CD4-positive, CD25-positive, alpha-beta regulatory T cell (primary cell): Measurements from ENCODE around the gene FCN1. TPM values are rescaled to one million over a fixed set of nuclear protein-coding genes. Genes with fewer than 3 reads are reported as not detected.
A peak's percentile ranks its signal among the peaks of the same experiment; 100 is the strongest.

Experiments
- ATAC-seq, 2 donors: fragments of 150-1000 bp; cut with Tn5 transposase; one replicate each; pipeline ENCODE4 v1.10.0; 2021; ENCODE audit warnings: low read depth in 2 of 2, moderate number of reproducible peaks in 2 of 2, moderate library complexity in 1 of 2
- DNase-seq, 3 donors: peaks; one replicate each; pipeline versions ENCODE4 v3.0.0 to v3.0.0-alpha.2; 2012 to 2022; ENCODE audit warnings: mixed read lengths in 1 of 3
- H3K27ac ChIP-seq: one replicate; pipeline ENCODE4 v1.7.0; 2013; ENCODE audit warnings: mild to moderate bottlenecking, low read length; ENCODE audit not compliant: insufficient read depth, poor library complexity, severe bottlenecking
- H3K27me3 ChIP-seq: one replicate; pipeline ENCODE4 v1.7.0; 2013; ENCODE audit warnings: low read length; ENCODE audit not compliant: control insufficient read depth, insufficient read depth
- H3K36me3 ChIP-seq: one replicate; pipeline ENCODE4 v1.7.0; 2013; ENCODE audit warnings: mild to moderate bottlenecking, low read length, moderate library complexity; ENCODE audit not compliant: control insufficient read depth, insufficient read depth
- H3K4me1 ChIP-seq: 2 replicates; pipeline ENCODE4 v1.7.0; 2013; ENCODE audit warnings: mild to moderate bottlenecking, low read length; ENCODE audit not compliant: insufficient read depth, control insufficient read depth, poor library complexity, severe bottlenecking
- H3K4me3 ChIP-seq: one replicate; pipeline ENCODE4 v1.7.0; 2013; ENCODE audit warnings: low read depth, mild to moderate bottlenecking, low read length, moderate library complexity
- H3K9me3 ChIP-seq, 2 experiments: 1 replicate in 1 of 2; 2 replicates in 1 of 2; pipeline ENCODE4 v1.7.0; 2013; ENCODE audit warnings: low read length in 2 of 2, mild to moderate bottlenecking in 1 of 2, moderate library complexity in 1 of 2; ENCODE audit not compliant: control insufficient read depth in 2 of 2
- H3K27ac Mint-ChIP-seq, 3 donors: one replicate each; pipeline ENCODE4 v1.8.0; 2020 to 2022; ENCODE audit warnings: mild to moderate bottlenecking in 3 of 3, mixed read lengths in 3 of 3, moderate library complexity in 2 of 3
- H3K27me3 Mint-ChIP-seq: one replicate; pipeline ENCODE4 v1.8.0; 2022; ENCODE audit warnings: mild to moderate bottlenecking, mixed read lengths
- H3K36me3 Mint-ChIP-seq: one replicate; pipeline ENCODE4 v1.8.0; 2020; ENCODE audit warnings: mixed read lengths
- H3K4me1 Mint-ChIP-seq, 4 donors: one replicate each; pipeline ENCODE4 v1.8.0; 2020 to 2022; ENCODE audit warnings: mixed read lengths in 4 of 4, mild to moderate bottlenecking in 1 of 4
- H3K4me3 Mint-ChIP-seq, 4 donors: one replicate each; pipeline ENCODE4 v1.8.0; 2020 to 2022; ENCODE audit warnings: mild to moderate bottlenecking in 4 of 4, mixed read lengths in 4 of 4, moderate library complexity in 3 of 4
- H3K9me3 Mint-ChIP-seq, 7 donors: one replicate each; pipeline ENCODE4 v1.8.0; 2020 to 2022; ENCODE audit warnings: mixed read lengths in 7 of 7, mild to moderate bottlenecking in 3 of 7, moderate library complexity in 2 of 7
- polyA plus RNA-seq, 4 donors: library from polyadenylated mRNA; unstranded; fragments of 300-500 nt; fragmentation: Illumina TruSeq; gene quantifications; one replicate each; pipeline ENCODE4 v1.2.3, GENCODE V29; 2021
- total RNA-seq: library from RNA; stranded (reverse); gene quantifications from one replicate; pipeline ENCODE4 v1.2.3, GENCODE V29; 2022

Gene FCN1
- total and polyA plus RNA-seq, 5 donors from 2014 or later = 0.72 to 7.1 (median 2.1) TPM; not detected in 2

DNA sequence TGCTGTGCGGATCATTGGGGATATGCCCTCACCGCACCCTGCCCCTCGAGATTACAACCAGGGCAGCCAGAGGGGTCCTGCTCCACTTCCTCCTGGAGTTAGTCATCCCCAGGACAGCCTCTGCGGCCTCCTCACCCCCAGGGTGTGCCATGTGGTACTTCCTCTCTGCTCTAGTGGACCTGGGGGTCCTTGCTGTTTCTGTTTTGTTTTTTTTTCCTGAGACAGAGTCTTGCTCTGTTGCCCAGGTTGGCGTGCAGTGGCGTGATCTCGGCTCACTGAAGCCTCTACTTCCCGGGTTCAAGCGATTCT lies 5.2 kb upstream of the FCN1 start:
- Histone ChIP-seq H3K9me3 (peaks cover 0 to 10% of the 10 kb centered on the region in 2 experiments), H3K27me3 (no peaks in the 10 kb centered on the region), H3K27ac (no peak overlapping the region), H3K4me1 (no peaks in the 10 kb centered on the region), H3K4me3 (no peak overlapping the region), H3K36me3 (no peaks in the 10 kb centered on the region)
- no peak overlapping the region for H3K4me3 Mint-ChIP-seq
- no peaks in the 10 kb centered on the region for H3K27me3 Mint-ChIP-seq
- no peak overlapping the region for H3K27ac Mint-ChIP-seq
- no peaks in the 10 kb centered on the region for H3K4me1 Mint-ChIP-seq
- no peaks in the 10 kb centered on the region for H3K36me3 Mint-ChIP-seq
- H3K9me3 Mint-ChIP-seq = peaks cover 0 to 14% (median 0%) of the 10 kb centered on the region in 7 donors
- ATAC-seq = no peak
- DNase-seq = no peak

DNA sequence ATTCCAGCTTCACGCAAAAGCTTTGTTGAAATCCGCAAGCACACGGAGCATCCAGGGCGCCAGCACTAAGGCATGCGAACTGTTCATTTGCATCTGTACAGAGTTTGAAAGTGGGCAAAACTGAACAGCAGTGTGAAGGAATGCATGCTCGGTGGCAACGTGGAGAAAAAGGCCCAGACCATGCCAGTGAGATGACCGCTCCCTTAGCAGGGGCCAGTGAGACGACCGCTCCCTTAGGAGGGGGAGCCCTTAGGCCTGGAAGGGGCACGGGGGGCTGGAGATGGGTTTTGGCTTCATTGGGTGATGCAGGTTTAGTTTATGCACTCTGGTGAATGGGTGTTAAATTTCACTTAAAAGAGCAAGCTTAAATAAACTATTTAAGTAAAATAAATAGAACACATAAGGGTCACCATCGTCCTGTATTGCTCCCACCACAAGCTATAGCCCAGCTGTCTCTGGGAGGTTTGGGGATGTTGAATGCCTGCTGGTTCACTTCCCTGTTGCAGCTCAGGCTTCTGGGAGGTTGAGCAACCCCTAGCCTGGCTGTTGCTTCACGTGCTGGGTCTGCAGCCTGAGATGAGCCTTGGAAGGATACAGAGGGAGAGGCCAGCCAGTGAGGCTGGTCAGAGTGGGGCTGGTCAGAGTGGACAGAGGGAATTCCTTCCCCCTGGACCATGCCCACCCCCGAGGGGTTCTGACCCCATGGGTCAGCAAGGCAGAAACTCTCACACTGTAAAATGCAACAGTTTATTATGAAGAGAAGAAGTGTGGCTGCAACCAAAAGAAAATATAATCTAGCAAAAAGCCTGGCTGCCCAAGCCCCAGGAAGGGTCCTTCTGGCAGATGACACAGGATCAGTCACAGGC lies 4.6 kb upstream of the FCN1 start:
- ATAC-seq = no peak
- Histone ChIP-seq H3K4me1 (no peaks in the 10 kb centered on the region), H3K4me3 (no peak overlapping the region), H3K36me3 (no peaks in the 10 kb centered on the region), H3K27ac (no peak overlapping the region), H3K27me3 (no peaks in the 10 kb centered on the region), H3K9me3 (peaks cover 0 to 10% of the 10 kb centered on the region in 2 experiments)
- no peaks in the 10 kb centered on the region for H3K27me3 Mint-ChIP-seq
- DNase-seq = no peak
- no peak overlapping the region for H3K4me3 Mint-ChIP-seq
- no peaks in the 10 kb centered on the region for H3K36me3 Mint-ChIP-seq
- peaks cover 0 to 14% (median 0%) of the 10 kb centered on the region in 7 donors for H3K9me3 Mint-ChIP-seq
- H3K27ac Mint-ChIP-seq = no peak overlapping the region
- H3K4me1 Mint-ChIP-seq = no peaks in the 10 kb centered on the region

DNA sequence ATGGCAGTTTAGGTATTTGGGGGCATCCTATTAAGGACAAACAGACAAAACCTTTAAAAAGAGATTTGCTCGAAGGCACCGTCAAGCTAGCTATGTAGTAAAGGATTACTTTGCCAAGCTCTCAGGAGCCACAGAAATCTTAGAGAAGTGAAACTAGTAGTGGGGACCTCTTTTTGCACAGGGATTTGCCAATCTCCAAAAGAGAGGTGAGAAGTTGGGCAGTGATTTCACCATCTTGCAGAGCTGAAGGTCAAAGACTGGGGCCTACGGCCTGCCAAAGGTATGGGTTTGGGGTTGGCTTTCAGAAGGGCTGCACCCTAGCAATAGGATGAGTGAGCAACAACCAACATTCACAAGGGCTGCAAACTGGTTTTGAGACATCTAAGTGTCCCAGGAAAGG lies 1.6 kb upstream of the FCN1 start:
- H3K4me1 ChIP-seq = no peaks in the 10 kb centered on the region
- H3K9me3 ChIP-seq = peaks cover 0 to 10% of the 10 kb centered on the region in 2 experiments
- no peak overlapping the region for H3K27ac ChIP-seq
- no peaks in the 10 kb centered on the region for H3K36me3 ChIP-seq
- no peak overlapping the region for H3K4me3 ChIP-seq
- H3K4me1 Mint-ChIP-seq = no peaks in the 10 kb centered on the region
- H3K27me3 Mint-ChIP-seq = no peaks in the 10 kb centered on the region
- no peak overlapping the region for H3K27ac Mint-ChIP-seq
- peaks cover 0 to 14% (median 0%) of the 10 kb centered on the region in 7 donors for H3K9me3 Mint-ChIP-seq
- no peak overlapping the region for H3K4me3 Mint-ChIP-seq
- DNase-seq = no peak
- no peaks in the 10 kb centered on the region for H3K27me3 ChIP-seq
- ATAC-seq = no peak
- H3K36me3 Mint-ChIP-seq = no peaks in the 10 kb centered on the region

DNA sequence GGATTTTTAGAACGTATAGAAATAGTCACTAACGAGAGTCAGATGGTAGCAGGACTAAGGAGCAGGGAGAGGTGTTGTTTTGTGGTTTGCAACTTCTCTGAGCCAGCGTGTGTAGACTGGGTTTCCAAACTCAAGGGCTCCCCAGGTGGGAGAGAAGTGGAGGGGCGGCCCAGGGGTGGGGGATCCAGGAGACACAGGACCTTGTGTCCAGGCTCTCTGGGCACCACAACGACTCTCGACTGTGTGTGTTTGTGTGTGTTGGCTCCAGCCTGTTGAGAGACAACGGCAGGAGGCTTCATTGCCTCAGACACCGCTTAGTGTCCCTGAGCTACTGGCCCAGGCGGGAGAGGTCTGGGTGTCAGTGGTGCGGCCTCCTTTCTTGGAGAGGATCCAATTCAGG lies 934 bp upstream of the FCN1 start:
- no peaks in the 10 kb centered on the region for H3K36me3 Mint-ChIP-seq

DNA sequence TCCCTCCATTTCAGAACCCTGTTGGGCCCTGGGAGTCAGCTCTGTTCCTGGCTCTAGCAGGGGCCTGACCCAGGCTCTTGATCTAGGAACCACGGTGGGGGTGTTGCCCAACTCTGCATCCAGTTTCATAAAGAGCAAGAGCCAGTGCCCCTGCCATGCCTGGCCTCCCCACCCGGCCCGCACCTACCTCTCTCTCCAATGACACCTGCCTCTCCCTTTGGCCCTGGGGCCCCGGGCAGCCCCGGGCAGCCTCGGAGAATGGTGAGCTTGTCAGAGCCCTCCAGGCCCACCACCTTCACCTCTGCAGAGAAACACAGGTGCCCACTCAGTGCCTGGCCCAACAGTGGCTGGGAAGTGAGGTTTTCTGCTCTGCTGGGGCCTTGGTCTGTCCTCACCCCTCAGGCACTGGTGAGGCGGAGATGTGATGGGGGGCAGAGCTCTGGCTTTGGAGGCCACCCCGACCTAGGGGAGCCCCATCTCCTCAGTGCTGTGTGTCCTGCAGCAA lies 1.5 kb downstream of the FCN1 start:
- no peaks in the 10 kb centered on the region for H3K27me3 ChIP-seq
- peaks cover 13% of the 10 kb centered on the region for H3K27me3 Mint-ChIP-seq
- no peak overlapping the region for H3K27ac ChIP-seq

More for the DNA sequence above, 934 bp upstream of the FCN1 start:
- peak overlapping the region in 1 of 3 donors; percentile 38 for H3K27ac Mint-ChIP-seq
- peaks cover 0 to 14% (median 0%) of the 10 kb centered on the region in 7 donors for H3K9me3 Mint-ChIP-seq
- H3K27ac ChIP-seq = no peak overlapping the region
- H3K4me3 ChIP-seq = no peak overlapping the region
- DNase-seq = no peak
- H3K36me3 ChIP-seq = no peaks in the 10 kb centered on the region
- H3K4me1 Mint-ChIP-seq = no peaks in the 10 kb centered on the region
- no peaks in the 10 kb centered on the region for H3K27me3 Mint-ChIP-seq
- no peak for ATAC-seq
- H3K4me1 ChIP-seq = no peaks in the 10 kb centered on the region
- H3K4me3 Mint-ChIP-seq = no peak overlapping the region
- no peaks in the 10 kb centered on the region for H3K27me3 ChIP-seq
- H3K9me3 ChIP-seq = peaks cover 0 to 10% of the 10 kb centered on the region in 2 experiments

DNA sequence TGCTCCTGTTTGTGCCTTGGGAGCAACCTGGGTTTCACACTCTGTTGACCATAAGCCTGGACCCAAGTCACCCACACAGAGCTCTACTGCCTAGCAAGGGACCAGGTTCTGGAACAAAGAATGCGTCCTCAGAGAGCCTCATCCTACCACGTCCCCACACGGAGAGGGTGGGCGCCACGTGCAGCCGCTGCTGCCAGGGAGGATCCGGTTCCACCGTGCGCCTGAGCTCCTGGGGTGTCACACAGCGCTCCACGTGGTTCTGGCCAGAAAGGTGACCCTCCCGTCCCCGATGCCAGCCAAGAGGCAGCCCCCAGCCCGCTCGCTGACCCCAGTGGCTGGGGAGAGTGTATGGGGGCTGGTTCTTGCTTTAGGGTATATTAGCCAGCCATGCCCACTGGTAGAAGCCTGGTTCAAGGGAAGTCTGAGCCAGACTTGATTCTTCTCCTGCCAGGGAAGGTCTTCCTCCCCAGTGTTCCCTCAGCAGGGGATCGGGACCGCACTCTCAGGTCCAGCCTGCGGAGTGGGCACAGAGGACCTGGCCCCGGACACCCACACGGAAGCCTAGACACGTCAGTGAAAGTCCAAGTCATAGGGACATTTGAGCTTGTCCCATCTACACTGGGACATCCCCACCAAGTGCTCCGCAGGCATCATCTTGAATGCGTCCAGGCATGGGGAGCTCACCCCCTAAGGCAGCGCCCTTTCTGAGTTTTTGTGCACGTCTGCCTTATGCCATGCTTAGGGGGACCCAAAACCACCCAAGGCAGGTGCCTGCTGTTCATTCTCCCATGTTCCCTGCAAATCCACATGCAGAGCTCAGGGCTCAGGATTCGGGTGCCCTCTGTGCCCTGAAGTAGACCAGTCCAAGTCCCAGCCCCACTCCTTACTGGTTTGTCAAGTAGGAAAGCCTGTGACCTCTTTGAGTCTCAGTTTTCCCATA lies 2.4 kb downstream of the FCN1 start:
- no peaks in the 10 kb centered on the region for H3K36me3 ChIP-seq
- H3K9me3 ChIP-seq = peaks cover 0 to 10% of the 10 kb centered on the region in 2 experiments
- H3K36me3 Mint-ChIP-seq = no peaks in the 10 kb centered on the region
- H3K27me3 Mint-ChIP-seq = peaks cover 13% of the 10 kb centered on the region
- ATAC-seq (no peak), DNase-seq (no peak)
- no peaks in the 10 kb centered on the region for H3K4me1 Mint-ChIP-seq
- no peak overlapping the region for H3K27ac Mint-ChIP-seq
- no peak overlapping the region for H3K27ac ChIP-seq
- no peaks in the 10 kb centered on the region for H3K4me1 ChIP-seq
- H3K4me3 Mint-ChIP-seq = no peak overlapping the region
- no peak overlapping the region for H3K4me3 ChIP-seq
- H3K9me3 Mint-ChIP-seq = peaks cover 0 to 14% (median 0%) of the 10 kb centered on the region in 7 donors
- H3K27me3 ChIP-seq = no peaks in the 10 kb centered on the region

More for the DNA sequence above, 1.5 kb downstream of the FCN1 start:
- H3K27ac Mint-ChIP-seq = no peak overlapping the region
- no peaks in the 10 kb centered on the region for H3K36me3 Mint-ChIP-seq
- Histone ChIP-seq H3K4me1 (no peaks in the 10 kb centered on the region), H3K36me3 (no peaks in the 10 kb centered on the region), H3K4me3 (no peak overlapping the region), H3K9me3 (peaks cover 0 to 10% of the 10 kb centered on the region in 2 experiments)
- H3K4me3 Mint-ChIP-seq = no peak overlapping the region
- DNase-seq = no peak
- no peak for ATAC-seq
- no peaks in the 10 kb centered on the region for H3K4me1 Mint-ChIP-seq
- peaks cover 0 to 14% (median 0%) of the 10 kb centered on the region in 7 donors for H3K9me3 Mint-ChIP-seq

DNA sequence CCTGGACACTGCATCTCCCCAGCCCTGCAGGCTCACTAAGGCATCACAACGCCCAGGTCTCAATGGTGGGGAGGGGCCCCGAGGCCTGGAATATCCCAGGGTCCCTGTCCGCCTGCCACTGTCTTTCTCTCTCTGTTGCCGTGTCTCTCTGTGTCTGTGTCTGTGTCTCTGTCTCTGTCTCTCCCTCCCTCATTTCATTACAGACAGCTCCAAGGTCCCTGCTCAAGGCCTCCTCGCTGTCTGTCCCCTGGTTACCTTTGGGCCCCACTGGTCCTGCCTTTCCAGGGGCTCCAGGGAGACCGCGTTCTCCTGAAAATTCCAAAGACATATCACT lies 3.2 kb downstream of the FCN1 start:
- Mint-ChIP-seq H3K27me3 (peaks cover 16% of the 10 kb centered on the region), H3K9me3 (peaks cover 0 to 9% (median 0%) of the 10 kb centered on the region in 7 donors), H3K36me3 (no peaks in the 10 kb centered on the region), H3K4me1 (no peaks in the 10 kb centered on the region), H3K4me3 (no peak overlapping the region), H3K27ac (no peak overlapping the region)
- DNase-seq (no peak), ATAC-seq (no peak)
- no peaks in the 10 kb centered on the region for H3K27me3 ChIP-seq
- peaks cover 0 to 5% of the 10 kb centered on the region in 2 experiments for H3K9me3 ChIP-seq
- no peaks in the 10 kb centered on the region for H3K36me3 ChIP-seq
- no peak overlapping the region for H3K27ac ChIP-seq
- no peaks in the 10 kb centered on the region for H3K4me1 ChIP-seq
- H3K4me3 ChIP-seq = no peak overlapping the region
